GM23248 (cell line): Measurements from ENCODE around the gene USP40. TPM values are rescaled to one million over a fixed set of nuclear protein-coding genes. Genes with fewer than 3 reads are reported as not detected.

Experiments
- DNase-seq: peaks from one replicate; pipeline ENCODE4 v3.0.0-alpha.2; 2015
- H2AFZ ChIP-seq: fragments of 200-600 bp; sonication (generic); 2 replicates; pipeline ENCODE4 v1.6.1; 2016; ENCODE audit warnings: antibody characterized with exemption
- H3F3A ChIP-seq: fragments of 200-600 bp; sonication (generic); 2 replicates; pipeline ENCODE4 v1.6.1; 2016; ENCODE audit warnings: mild to moderate bottlenecking, antibody characterized with exemption, mixed run types; ENCODE audit not compliant: insufficient read depth
- H3K27ac ChIP-seq: fragments of 200-600 bp; sonication (generic); 2 replicates; pipeline ENCODE4 v1.5.1; 2016; ENCODE audit warnings: mild to moderate bottlenecking
- H3K27me3 ChIP-seq: fragments of 200-600 bp; sonication (generic); replicated peaks from 2 replicates; pipeline ENCODE4 v1.6.1; 2016; ENCODE audit warnings: mild to moderate bottlenecking; ENCODE audit not compliant: insufficient read depth
- H3K36me3 ChIP-seq: fragments of 200-600 bp; sonication (generic); 2 replicates; pipeline ENCODE4 v1.6.1; 2016; ENCODE audit warnings: low read depth, mild to moderate bottlenecking
- H3K4me1 ChIP-seq: fragments of 200-600 bp; sonication (generic); 2 replicates; pipeline ENCODE4 v1.6.1; 2016; ENCODE audit warnings: mild to moderate bottlenecking; ENCODE audit not compliant: insufficient read depth
- H3K4me2 ChIP-seq: fragments of 200-600 bp; sonication (generic); one replicate; pipeline ENCODE4 v1.6.1; 2016; ENCODE audit warnings: mild to moderate bottlenecking; ENCODE audit not compliant: unreplicated experiment
- H3K4me3 ChIP-seq: fragments of 200-600 bp; sonication (generic); 2 replicates; pipeline ENCODE4 v1.5.1; 2016; ENCODE audit warnings: mild to moderate bottlenecking
- H3K79me2 ChIP-seq: fragments of 200-600 bp; sonication (generic); 2 replicates; pipeline ENCODE4 v1.6.1; 2016; ENCODE audit warnings: mild to moderate bottlenecking; ENCODE audit not compliant: insufficient read depth
- H3K9ac ChIP-seq: fragments of 200-600 bp; sonication (generic); 2 replicates; pipeline ENCODE4 v1.6.1; 2016; ENCODE audit warnings: mild to moderate bottlenecking
- H3K9me2 ChIP-seq: fragments of 200-600 bp; sonication (generic); 2 replicates; pipeline ENCODE4 v1.6.1; 2016; ENCODE audit warnings: mixed run types, mild to moderate bottlenecking, moderate library complexity; ENCODE audit not compliant: insufficient read depth
- H3K9me3 ChIP-seq: fragments of 200-600 bp; sonication (generic); one replicate; pipeline ENCODE4 v1.6.1; 2017; ENCODE audit warnings: low read depth
- H4K20me1 ChIP-seq: fragments of 200-600 bp; sonication (generic); 2 replicates; pipeline ENCODE4 v1.6.0; 2016; ENCODE audit not compliant: insufficient read depth
- EZH2 ChIP-seq: fragments of 200-600 bp; sonication (generic); IDR thresholded peaks from 2 replicates; pipeline ENCODE4 v1.6.1; 2018; ENCODE audit warnings: antibody characterized with exemption, mild to moderate bottlenecking; ENCODE audit not compliant: insufficient read depth, poor library complexity, severe bottlenecking
- EZH2phosphoT487 ChIP-seq: fragments of 200-600 bp; sonication (generic); IDR thresholded peaks from 2 replicates; pipeline ENCODE4 v1.6.1; 2018; ENCODE audit warnings: antibody characterized with exemption, moderate library complexity, mild to moderate bottlenecking, low read depth; ENCODE audit not compliant: insufficient read depth
- WGBS, 2 experiments: methylation state at CpG; one replicate each; pipeline ENCODE4 v1.1.6; 2015 to 2017; ENCODE audit warnings: low lambda C conversion rate in 2 of 2, low coverage in 1 of 2; ENCODE audit errors: missing lambda C conversion rate in 2 of 2; 5-methylcytosine and 5-hydroxymethylcytosine counted together
- in situ Hi-C: fragments of 300-500 bp; cut with MboI; formaldehyde crosslinking; loops from 2 replicates; pipeline ENCODE4 v1.15.0; 2020
- polyA plus RNA-seq: library from polyadenylated mRNA; unstranded; fragments of >200 nt; fragmentation: Nextera tagmentation; extraction: Ambion mirVana; gene quantifications from 2 replicates; pipeline ENCODE4 v1.2.1, GENCODE V29; 2016
- total RNA-seq: library from RNA; depleted of rRNA; stranded (reverse); fragments of >200 nt; shearing (Covaris generic); gene quantifications from 2 replicates; pipeline ENCODE4 v1.2.3, GENCODE V29; 2014

USP40 gene
- total and polyA plus RNA-seq, 2 experiments from 2014 or later = 25.1 to 31.0 TPM

GRCh38 chr2:233470011-233470687 lies 96.4 kb downstream of the USP40 start:
- Histone ChIP-seq H4K20me1 (no peaks in the 10 kb centered on the region), H3K36me3 (no peaks in the 10 kb centered on the region; the same call in 1 of the 2 replicates), H3K79me2 (no peaks in the 10 kb centered on the region), H3K9me2 (no peaks in the 10 kb centered on the region), H3K4me1 (no peaks in the 10 kb centered on the region), H3F3A (no peaks in the 10 kb centered on the region), H3K4me2 (no peak overlapping the region), H3K9me3 (no peaks in the 10 kb centered on the region), H3K27me3 (no peaks in the 10 kb centered on the region), H2AFZ (no peak overlapping the region), H3K9ac (no peak overlapping the region), H3K27ac (no peak overlapping the region), H3K4me3 (no peak overlapping the region)
- no peak for DNase-seq
- 91 to 93% methylated on average over 19 to 20 of the region's 20 CpGs for WGBS, 2 experiments
- in situ Hi-C loops = no loop called here
- no peak for TF ChIP-seq EZH2phosphoT487
- TF ChIP-seq EZH2 = no peak

DNA sequence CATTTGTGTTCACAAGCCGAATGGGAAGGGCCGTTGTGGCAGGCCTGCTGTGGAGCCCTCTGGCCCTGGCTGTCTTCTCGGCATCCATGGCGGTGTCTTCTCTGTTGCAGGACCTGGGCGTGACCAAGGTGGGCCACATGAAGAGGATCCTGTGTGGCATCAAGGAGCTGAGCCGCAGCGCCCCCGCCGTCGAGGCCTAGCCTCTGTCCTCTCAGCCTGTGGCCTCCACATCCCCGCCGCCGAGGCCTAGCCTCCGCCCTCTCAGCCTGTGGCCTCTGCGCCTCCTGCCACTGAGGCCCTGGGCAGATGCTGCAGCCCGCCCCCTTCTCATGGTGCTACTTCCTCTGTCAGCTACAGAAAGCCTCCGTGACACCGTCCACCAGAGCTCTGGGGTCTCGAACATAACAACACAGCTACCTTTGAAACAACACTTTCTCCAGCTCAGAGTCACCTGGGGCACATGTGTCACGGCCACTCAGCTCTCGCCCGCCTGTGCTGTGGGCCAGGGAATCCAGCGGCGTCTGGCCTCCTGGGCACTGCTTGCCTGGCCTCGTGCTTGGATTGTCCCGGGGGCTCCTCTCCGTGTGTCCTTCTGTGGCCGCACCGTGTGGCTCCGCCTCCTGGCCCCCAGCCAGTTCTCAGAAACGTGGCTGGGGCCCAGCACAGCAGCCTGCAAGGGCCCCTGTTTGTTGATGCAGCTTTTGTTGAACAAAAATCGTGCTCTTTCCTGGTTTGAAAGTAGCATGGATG lies 97.1 kb downstream of the USP40 start:
- DNase-seq = no peak
- Histone ChIP-seq H2AFZ (no peak overlapping the region), H3K27me3 (no peaks in the 10 kb centered on the region), H3K27ac (no peak overlapping the region), H3K79me2 (no peaks in the 10 kb centered on the region), H3K9ac (no peak overlapping the region), H3K9me2 (no peaks in the 10 kb centered on the region), H3K9me3 (no peaks in the 10 kb centered on the region), H3K4me1 (no peaks in the 10 kb centered on the region), H3K36me3 (no peaks in the 10 kb centered on the region; the same call in 1 of the 2 replicates), H3K4me2 (no peak overlapping the region), H4K20me1 (no peaks in the 10 kb centered on the region), H3K4me3 (no peak overlapping the region), H3F3A (no peaks in the 10 kb centered on the region)
- WGBS, 2 experiments = 75 to 78% methylated on average over 28 to 32 of the region's 32 CpGs
- TF ChIP-seq EZH2 (no peak), EZH2phosphoT487 (no peak)
- in situ Hi-C loops = no loop called here

DNA sequence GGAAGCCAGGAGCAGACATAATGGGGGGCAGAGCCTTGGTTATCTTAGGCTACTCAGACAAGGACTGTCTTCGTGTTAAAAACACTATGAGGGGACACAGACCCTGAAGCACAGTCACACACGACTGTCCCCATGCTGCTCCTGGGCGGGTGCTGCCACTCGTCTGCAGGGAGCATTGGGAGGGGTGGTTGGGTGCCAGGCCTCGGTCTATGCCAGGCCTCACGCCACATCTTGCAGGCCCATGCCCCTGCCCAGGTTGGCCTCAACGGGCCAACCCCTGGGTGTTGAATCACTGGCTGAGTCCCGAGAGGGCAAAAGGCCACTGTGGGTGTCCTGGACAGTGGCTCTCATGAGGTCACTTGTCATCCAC lies 97.9 kb downstream of the USP40 start:
- H3K9ac ChIP-seq = no peak overlapping the region
- no peaks in the 10 kb centered on the region for H3F3A ChIP-seq
- no peaks in the 10 kb centered on the region for H3K9me2 ChIP-seq
- H3K27me3 ChIP-seq = no peaks in the 10 kb centered on the region
- H3K27ac ChIP-seq = no peak overlapping the region
- no peaks in the 10 kb centered on the region; the same call in 1 of the 2 replicates for H3K36me3 ChIP-seq
- no peaks in the 10 kb centered on the region for H4K20me1 ChIP-seq
- TF ChIP-seq EZH2 = no peak
- no peak for TF ChIP-seq EZH2phosphoT487
- no peak overlapping the region for H3K4me3 ChIP-seq
- no peaks in the 10 kb centered on the region for H3K4me1 ChIP-seq
- H3K9me3 ChIP-seq = no peaks in the 10 kb centered on the region
- no peak overlapping the region for H3K4me2 ChIP-seq
- 93 to 98% methylated on average over 8 of the region's 8 CpGs for WGBS, 2 experiments
- no peak for DNase-seq
- in situ Hi-C loops = no loop called here
- H3K79me2 ChIP-seq = no peaks in the 10 kb centered on the region
- no peak overlapping the region for H2AFZ ChIP-seq

- Histone ChIP-seq H3K9me2 (no peaks in the 10 kb centered on the region), H3K4me2 (no peak overlapping the region), H3K9ac (no peak overlapping the region), H4K20me1 (no peaks in the 10 kb centered on the region), H3K9me3 (no peaks in the 10 kb centered on the region), H3K4me3 (no peak overlapping the region), H3K36me3 (no peaks in the 10 kb centered on the region; the same call in 1 of the 2 replicates), H3K4me1 (no peaks in the 10 kb centered on the region), H3K27ac (no peak overlapping the region), H2AFZ (no peak overlapping the region), H3F3A (no peaks in the 10 kb centered on the region), H3K79me2 (no peaks in the 10 kb centered on the region), H3K27me3 (no peaks in the 10 kb centered on the region)
- WGBS, 2 experiments = 89 to 91% methylated on average over 22 of the region's 22 CpGs
- TF ChIP-seq EZH2phosphoT487 (no peak), EZH2 (no peak)
- DNase-seq = no peak
- in situ Hi-C loops = no loop called here
Observed at GRCh38 chr2:233468047-233468740, 98.4 kb downstream of the USP40 start.
